PC-9 (cell line): Measurements from ENCODE around the gene GCA.

ENCODE experiments used
- CTCF ChIP-seq: fragments of 200-600 bp; sonication (generic); conservative IDR thresholded peaks from 2 replicates; pipeline ENCODE4 v1.6.1; 2017; ENCODE audit warnings: mixed run types, antibody characterized with exemption, mild to moderate bottlenecking, moderate library complexity
- EZH2 ChIP-seq: fragments of 200-600 bp; sonication (generic); IDR thresholded peaks from 2 replicates; pipeline ENCODE4 v1.8.0; 2017; ENCODE audit warnings: antibody characterized with exemption, low read depth

- peak; percentile 80 for TF ChIP-seq CTCF
- no peak for TF ChIP-seq EZH2
These were observed 45.9 kb upstream of the GCA start for GRCh38 chr2:162297925-162298552.
